ENCODE results near the gene ALG12. TPM values are rescaled to one million over a fixed set of nuclear protein-coding genes. Genes with fewer than 3 reads are reported as not detected.

ALG12 gene
- total RNA-seq, 1 experiment from 2014 or later: 18.6 TPM

GRCh38 chr22:49850959-49851802 lies 67.1 kb downstream of the ALG12 start:
- ChIA-PET POLR2A (ENCODE audit: low non-redundant PET) (no interaction called here), CTCF (no interaction called here)
- Histone ChIP-seq H3K36me3 (ENCODE audit: insufficient read depth, low read length, poor library complexity, severe bottlenecking) (no peaks in the 10 kb centered on the region), H3K4me3 (ENCODE audit: low read depth, low read length, poor library complexity, severe bottlenecking) (no peak overlapping the region), H3K27me3 (replicated peaks; ENCODE audit: insufficient read depth, low read depth, low read length, poor library complexity) (peaks cover 43% of the 10 kb centered on the region), H3K27ac (ENCODE audit: low read depth, low read length, poor library complexity, severe bottlenecking) (no peak overlapping the region), H3K9me3 (ENCODE audit: low read depth, low read length, poor library complexity, severe bottlenecking) (no peaks in the 10 kb centered on the region), H3K4me1 (ENCODE audit: insufficient read depth, low read length, poor library complexity, severe bottlenecking) (peaks cover 12% of the 10 kb centered on the region)
- DNase-seq (ENCODE audit: low spot score): no peak
- TF ChIP-seq, protein P1, sequence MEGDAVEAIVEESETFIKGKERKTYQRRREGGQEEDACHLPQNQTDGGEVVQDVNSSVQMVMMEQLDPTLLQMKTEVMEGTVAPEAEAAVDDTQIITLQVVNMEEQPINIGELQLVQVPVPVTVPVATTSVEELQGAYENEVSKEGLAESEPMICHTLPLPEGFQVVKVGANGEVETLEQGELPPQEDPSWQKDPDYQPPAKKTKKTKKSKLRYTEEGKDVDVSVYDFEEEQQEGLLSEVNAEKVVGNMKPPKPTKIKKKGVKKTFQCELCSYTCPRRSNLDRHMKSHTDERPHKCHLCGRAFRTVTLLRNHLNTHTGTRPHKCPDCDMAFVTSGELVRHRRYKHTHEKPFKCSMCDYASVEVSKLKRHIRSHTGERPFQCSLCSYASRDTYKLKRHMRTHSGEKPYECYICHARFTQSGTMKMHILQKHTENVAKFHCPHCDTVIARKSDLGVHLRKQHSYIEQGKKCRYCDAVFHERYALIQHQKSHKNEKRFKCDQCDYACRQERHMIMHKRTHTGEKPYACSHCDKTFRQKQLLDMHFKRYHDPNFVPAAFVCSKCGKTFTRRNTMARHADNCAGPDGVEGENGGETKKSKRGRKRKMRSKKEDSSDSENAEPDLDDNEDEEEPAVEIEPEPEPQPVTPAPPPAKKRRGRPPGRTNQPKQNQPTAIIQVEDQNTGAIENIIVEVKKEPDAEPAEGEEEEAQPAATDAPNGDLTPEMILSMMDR (conservative IDR thresholded peaks at IDR 0.05; ENCODE audit: low read depth, low read length): no peak
- TF ChIP-seq EZH2 (IDR thresholded peaks at IDR 0.05; ENCODE audit: borderline replicate concordance, low read depth, low read length, poor library complexity, severe bottlenecking): no peak
- no TSS peak for BruUV-seq (replicated peaks)
- intact Hi-C loops (cut with micrococcal nuclease; ENCODE audit: unreplicated experiment): no loop called here

Small RNA genes lying within 50 kb of the gene (microRNA-seq; reads per million reads assigned to microRNA genes)
- not detected for gene MIR6821

Other genes with a start within 250 kb of the ALG12 start
- 47.2 and 51.2 TPM in 2 replicates for gene BRD1, start 90.6 kb downstream of the ALG12 start, total RNA-seq (2021)
- 31.5 and 33.1 TPM in 2 replicates for gene ZBED4, start 64.6 kb downstream of the ALG12 start, total RNA-seq (2021)
- 54.1 and 54.7 TPM in 2 replicates for gene CRELD2, start 196 bp upstream of the ALG12 start, total RNA-seq (2021)
- gene PIM3, start 42.3 kb upstream of the ALG12 start, total RNA-seq (2021): 70.9 and 71.3 TPM in 2 replicates
- not detected in 2 replicates for gene IL17REL, start 94.3 kb upstream of the ALG12 start, total RNA-seq (2021)
- gene TTLL8, start 139.9 kb upstream of the ALG12 start, total RNA-seq (2021): not detected in 2 replicates
- gene MLC1, start 167.0 kb upstream of the ALG12 start, total RNA-seq (2021): 0.37 and 0.75 TPM in 2 replicates
- 0.33 TPM in 1 of 2 replicates, not detected in the other for gene MOV10L1, start 171.6 kb upstream of the ALG12 start, total RNA-seq (2021)